ENCODE results near the gene SBK3.

SBK3 gene

GRCh38 chr19:55545443-55545842 is at the start of gene SBK3:
SBK3 (minus strand) TSS chr19:55545543; CDS start chr19:55545543, 0 bp downstream.
- H3K27me3 ChIP-seq, result peaks cover 0 to 55% of the 10 kb centered on the region in 2 donors
- TF ChIP-seq CTCF (IDR thresholded peaks at IDR 0.05), result no peak
- H3K4me1 ChIP-seq, result peaks cover 0 to 37% (median 23%) of the 10 kb centered on the region in 4 donors
- no peaks in the 10 kb centered on the region for H3K36me3 ChIP-seq
- H3K27ac ChIP-seq, result no peak within 1 kb of the TSS
- DNase-seq, result no peak
- no peaks in the 10 kb centered on the region for H3K9me3 ChIP-seq
- no peak within 1 kb of the TSS for H3K4me3 ChIP-seq
- intact Hi-C loops (cut with DNase I; ENCODE audit: low total_unique reads), result no loop called here

GRCh38 chr19:55593096-55593772 is 47.9 kb upstream of the SBK3 start:
- no peak overlapping the region for H3K4me3 ChIP-seq
- H3K9me3 ChIP-seq, result no peaks in the 10 kb centered on the region
- no peaks in the 10 kb centered on the region for H3K4me1 ChIP-seq
- H3K27me3 ChIP-seq, result peaks cover 0 to 18% of the 10 kb centered on the region in 2 donors
- H3K27ac ChIP-seq, result no peak overlapping the region
- no peak for TF ChIP-seq CTCF (IDR thresholded peaks at IDR 0.05)
- intact Hi-C loops (cut with DNase I; ENCODE audit: low total_unique reads), result no loop called here
- H3K36me3 ChIP-seq, result peaks cover 0 to 60% (median 28%) of the 10 kb centered on the region in 3 donors
- DNase-seq, result no peak

- H3K27ac ChIP-seq, result no peak overlapping the region
- no peak overlapping the region for H3K4me3 ChIP-seq
- peaks cover 0 to 58% (median 28%) of the 10 kb centered on the region in 3 donors for H3K36me3 ChIP-seq
- H3K4me1 ChIP-seq, result peaks cover 0 to 4% (median 0%) of the 10 kb centered on the region in 4 donors
- DNase-seq, result no peak
- H3K9me3 ChIP-seq, result no peaks in the 10 kb centered on the region
- no peak for TF ChIP-seq CTCF (IDR thresholded peaks at IDR 0.05)
- H3K27me3 ChIP-seq, result peaks cover 0 to 21% of the 10 kb centered on the region in 2 donors
- intact Hi-C loops (cut with DNase I; ENCODE audit: low total_unique reads), result no loop called here
Observed at GRCh38 chr19:55592391-55593090, 47.2 kb upstream of the SBK3 start.

- no peak overlapping the region for H3K27ac ChIP-seq
- peaks cover 0 to 21% of the 10 kb centered on the region in 2 donors for H3K27me3 ChIP-seq
- no peak for TF ChIP-seq CTCF (IDR thresholded peaks at IDR 0.05)
- no peaks in the 10 kb centered on the region for H3K9me3 ChIP-seq
- H3K36me3 ChIP-seq, result peaks cover 0 to 48% (median 22%) of the 10 kb centered on the region in 3 donors
- H3K4me1 ChIP-seq, result peaks cover 0 to 14% (median 7%) of the 10 kb centered on the region in 4 donors
- DNase-seq, result no peak
- H3K4me3 ChIP-seq, result no peak overlapping the region
- intact Hi-C loops (cut with DNase I; ENCODE audit: low total_unique reads), result no loop called here
Observed at GRCh38 chr19:55591555-55591954, 46.2 kb upstream of the SBK3 start.

- no peak overlapping the region for H3K27ac ChIP-seq
- intact Hi-C loops (cut with DNase I; ENCODE audit: low total_unique reads), result no loop called here
- H3K9me3 ChIP-seq, result no peaks in the 10 kb centered on the region
- no peak for DNase-seq
- peaks cover 0 to 23% (median 14%) of the 10 kb centered on the region in 4 donors for H3K4me1 ChIP-seq
- peaks cover 0 to 25% of the 10 kb centered on the region in 2 donors for H3K27me3 ChIP-seq
- H3K4me3 ChIP-seq, result no peak overlapping the region
- no peak for TF ChIP-seq CTCF (IDR thresholded peaks at IDR 0.05)
- peaks cover 0 to 38% (median 13%) of the 10 kb centered on the region in 3 donors for H3K36me3 ChIP-seq
Observed at GRCh38 chr19:55590617-55591016, 45.3 kb upstream of the SBK3 start.

All from tibial artery (tissue), 4 donors.